Measurements from ENCODE around the gene FN3K. TPM values are rescaled to one million over a fixed set of nuclear protein-coding genes. Genes with fewer than 3 reads are reported as not detected.
A peak's percentile ranks its signal among the peaks of the same experiment; 100 is the strongest.
"Not testable (repeated sequence)": the region's sequence is repeated elsewhere in the genome, so short reads cannot be mapped to it uniquely, and the experiment has no call there.

Gene FN3K
- total RNA-seq, 4 donors from 2014 or later, result 3.4 to 22.7 (median 6.5) TPM

DNA sequence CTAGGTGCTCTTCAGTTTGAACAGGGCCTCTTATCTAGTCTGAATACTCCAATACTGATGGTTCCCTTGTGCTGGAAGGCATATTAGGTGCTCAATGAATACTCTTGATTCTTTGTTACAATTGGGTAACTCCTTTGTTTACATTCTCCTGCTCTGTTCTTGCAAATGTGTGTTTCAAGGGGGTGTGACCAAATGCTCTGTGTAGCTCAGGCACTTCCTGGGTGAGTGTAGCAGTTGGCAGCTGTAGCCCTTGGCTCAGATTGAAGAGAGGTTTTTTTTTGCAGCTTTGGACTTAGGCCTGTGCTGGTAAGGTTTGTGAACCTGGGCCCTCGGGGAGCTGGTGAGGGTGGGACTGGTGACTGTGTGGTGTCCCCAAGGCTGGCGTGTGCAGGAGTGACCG lies 36.6 kb downstream of the FN3K start:
- no peak overlapping the region for H3K27ac ChIP-seq (replicated peaks in 1 of 4)
- H3K4me3 ChIP-seq, result no peak overlapping the region
- no peaks in the 10 kb centered on the region for H3K27me3 ChIP-seq
- 84% methylated on average over 3 of the region's 3 CpGs for WGBS
- peaks cover 11 to 63% (median 55%) of the 10 kb centered on the region in 4 donors for H3K36me3 ChIP-seq
- DNase-seq (ENCODE audit: extremely low spot score), result no peak
- H3K4me1 ChIP-seq, result peaks cover 4 to 13% (median 9%) of the 10 kb centered on the region in 4 donors
- TF ChIP-seq, protein P1, sequence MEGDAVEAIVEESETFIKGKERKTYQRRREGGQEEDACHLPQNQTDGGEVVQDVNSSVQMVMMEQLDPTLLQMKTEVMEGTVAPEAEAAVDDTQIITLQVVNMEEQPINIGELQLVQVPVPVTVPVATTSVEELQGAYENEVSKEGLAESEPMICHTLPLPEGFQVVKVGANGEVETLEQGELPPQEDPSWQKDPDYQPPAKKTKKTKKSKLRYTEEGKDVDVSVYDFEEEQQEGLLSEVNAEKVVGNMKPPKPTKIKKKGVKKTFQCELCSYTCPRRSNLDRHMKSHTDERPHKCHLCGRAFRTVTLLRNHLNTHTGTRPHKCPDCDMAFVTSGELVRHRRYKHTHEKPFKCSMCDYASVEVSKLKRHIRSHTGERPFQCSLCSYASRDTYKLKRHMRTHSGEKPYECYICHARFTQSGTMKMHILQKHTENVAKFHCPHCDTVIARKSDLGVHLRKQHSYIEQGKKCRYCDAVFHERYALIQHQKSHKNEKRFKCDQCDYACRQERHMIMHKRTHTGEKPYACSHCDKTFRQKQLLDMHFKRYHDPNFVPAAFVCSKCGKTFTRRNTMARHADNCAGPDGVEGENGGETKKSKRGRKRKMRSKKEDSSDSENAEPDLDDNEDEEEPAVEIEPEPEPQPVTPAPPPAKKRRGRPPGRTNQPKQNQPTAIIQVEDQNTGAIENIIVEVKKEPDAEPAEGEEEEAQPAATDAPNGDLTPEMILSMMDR (IDR thresholded peaks at IDR 0.05), result no peak
- no peak for TF ChIP-seq EP300 (IDR thresholded peaks at IDR 0.05)
- TF ChIP-seq POLR2AphosphoS5 (IDR thresholded peaks at IDR 0.05), result no peak
- no peak for TF ChIP-seq POLR2A (IDR thresholded peaks at IDR 0.05; ENCODE audit: low read depth)
- no peaks in the 10 kb centered on the region for H3K9me3 ChIP-seq
- intact Hi-C loops (cut with DNase I), result no loop called here

- intact Hi-C loops (cut with DNase I), result loop anchor here (2.0 kb wide), 1 partner anchor 106 kb away; no protein-coding TSS in a partner anchor
- 87% methylated on average over 10 of the region's 19 CpGs for WGBS
- H3K4me1 ChIP-seq, result peaks cover 4 to 13% (median 9%) of the 10 kb centered on the region in 4 donors
- H3K9me3 ChIP-seq; DNase-seq (ENCODE audit: extremely low spot score); H3K27me3 ChIP-seq; H3K27ac ChIP-seq (replicated peaks in 1 of 4): not testable (repeated sequence)
- H3K36me3 ChIP-seq, result peaks cover 5 to 42% (median 34%) of the 10 kb centered on the region in 4 donors
- H3K4me3 ChIP-seq, result peak overlapping the region in 1 of 4 donors; percentile 38
Observed at GRCh38 chr17:82774456-82774855, 39.0 kb downstream of the FN3K start.

- TF ChIP-seq POLR2AphosphoS5 (IDR thresholded peaks at IDR 0.05) (peak in 1 of 2 donors; percentile 23), EP300 (IDR thresholded peaks at IDR 0.05) (no peak), POLR2A (IDR thresholded peaks at IDR 0.05; ENCODE audit: low read depth) (no peak)
- TF ChIP-seq, protein P1 (IDR thresholded peaks at IDR 0.05), result peak; percentile 72 to 93 (median 83)
Observed at GRCh38 chr17:82775001-82775823, 39.8 kb downstream of the FN3K start.

DNA sequence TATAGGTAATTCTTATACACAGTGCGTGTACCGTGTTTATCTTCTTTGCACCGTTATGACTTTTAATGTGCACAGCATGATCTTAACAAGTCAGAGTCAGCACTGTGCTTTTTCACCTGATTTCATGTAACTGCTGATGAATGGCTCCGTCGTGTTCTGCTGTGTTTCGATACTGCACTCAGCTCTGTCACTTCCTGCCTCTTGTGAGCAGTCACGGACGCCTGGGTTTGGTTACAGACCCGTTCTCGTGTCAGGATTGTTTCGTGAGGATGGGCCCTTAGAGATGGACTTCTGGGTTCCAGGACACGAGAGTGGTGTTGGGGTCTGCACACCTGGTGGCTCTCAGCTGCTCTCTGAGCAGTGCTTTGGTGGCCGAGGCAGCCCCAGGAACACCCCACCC lies 41.0 kb downstream of the FN3K start:
- Histone ChIP-seq H3K4me3 (no peak overlapping the region), H3K36me3 (peaks cover 0 to 26% (median 21%) of the 10 kb centered on the region in 4 donors), H3K9me3 (no peaks in the 10 kb centered on the region), H3K27me3 (no peaks in the 10 kb centered on the region), H3K4me1 (peaks cover 4 to 13% (median 10%) of the 10 kb centered on the region in 4 donors), H3K27ac (replicated peaks in 1 of 4) (no peak overlapping the region)
- WGBS, result 90% methylated on average over 13 of the region's 13 CpGs
- no peak for DNase-seq (ENCODE audit: extremely low spot score)
- TF ChIP-seq, protein P1 (IDR thresholded peaks at IDR 0.05), result no peak
- intact Hi-C loops (cut with DNase I), result loop anchor here (5.0 kb wide), 1 partner anchor 424 kb away; no protein-coding TSS in a partner anchor

More at GRCh38 chr17:82775001-82775823, 39.8 kb downstream of the FN3K start:
- WGBS, result 50% methylated on average over 22 of the region's 34 CpGs
- intact Hi-C loops (cut with DNase I), result loop anchor here (2.0 to 5.0 kb wide), 2 partner anchors 106 to 423 kb away; no protein-coding TSS in a partner anchor
- H3K4me3 ChIP-seq, result peak overlapping the region in 3 of 4 donors; percentile 15 to 38 (median 38)
- H3K9me3 ChIP-seq, result no peaks in the 10 kb centered on the region
- peaks cover 0 to 35% (median 27%) of the 10 kb centered on the region in 4 donors for H3K36me3 ChIP-seq
- peaks cover 4 to 13% (median 9%) of the 10 kb centered on the region in 4 donors for H3K4me1 ChIP-seq
- no peaks in the 10 kb centered on the region for H3K27me3 ChIP-seq
- H3K27ac ChIP-seq (replicated peaks in 1 of 4), result no peak overlapping the region
- DNase-seq (ENCODE audit: extremely low spot score), result no peak

- H3K4me3 ChIP-seq; H3K27ac ChIP-seq (replicated peaks in 1 of 4); H3K9me3 ChIP-seq; DNase-seq (ENCODE audit: extremely low spot score); H3K27me3 ChIP-seq: not testable (repeated sequence)
- Histone ChIP-seq H3K36me3 (peaks cover 2 to 31% (median 16%) of the 10 kb centered on the region in 4 donors), H3K4me1 (peaks cover 4 to 20% (median 17%) of the 10 kb centered on the region in 4 donors)
- TF ChIP-seq, protein P1 (IDR thresholded peaks at IDR 0.05), result peak; percentile 25 to 51 (median 51)
- 80% methylated on average over 21 of the region's 21 CpGs for WGBS
- intact Hi-C loops (cut with DNase I), result loop anchor here (5.0 kb wide), 1 partner anchor 426 kb away; no protein-coding TSS in a partner anchor
Observed at GRCh38 chr17:82777778-82778375, 42.5 kb downstream of the FN3K start.

Measured in esophagus muscularis mucosa (tissue), 4 donors.